Fibroblast of lung (primary cell): ENCODE data around the gene CUTA.

ENCODE experiments used
- CTCF ChIP-seq, 2 donors: IDR thresholded peaks in 1 of 2; conservative IDR thresholded peaks in 1 of 2; 1 replicate in 1 of 2; 2 replicates in 1 of 2; pipeline ENCODE4 v1.5.1; 2011 to 2012; ENCODE audit warnings: low read length in 2 of 2, control low read depth in 1 of 2, inconsistent platforms in 1 of 2, low read depth in 1 of 2, mild to moderate bottlenecking in 1 of 2
- EZH2 ChIP-seq: IDR thresholded peaks from 2 replicates; pipeline ENCODE4 v1.5.1; 2012; ENCODE audit warnings: low read length, control low read depth, mild to moderate bottlenecking; ENCODE audit errors: missing control alignments

- TF ChIP-seq CTCF (conservative IDR thresholded peaks at IDR 0.05 in 1 of 2, IDR thresholded peaks at IDR 0.05 in 1 of 2; ENCODE audit: low read depth in 1 of 2, low read length in 2 of 2): no peak
- no peak for TF ChIP-seq EZH2
Observed at GRCh38 chr6:33392979-33393378, 24.9 kb downstream of the CUTA start.
